Trophoblast cell (in vitro differentiated cells and primary cell): ENCODE measurements around the gene IRAK1BP1.
A peak's percentile ranks its signal among the peaks of the same experiment; 100 is the strongest.

Experiments
- DNase-seq, 2 donors: peaks; one replicate each; pipeline ENCODE4 v3.0.0-alpha.2; 2016
- H2AFZ ChIP-seq: 2 replicates; pipeline ENCODE4 v1.6.1; 2013; ENCODE audit warnings: low read length, moderate library complexity, mild to moderate bottlenecking; ENCODE audit not compliant: insufficient read depth, poor library complexity
- H2AK5ac ChIP-seq: 2 replicates; pipeline ENCODE4 v1.6.1; 2013; ENCODE audit warnings: mild to moderate bottlenecking, low read length
- H2BK120ac ChIP-seq: 2 replicates; pipeline ENCODE4 v1.6.1; 2013; ENCODE audit warnings: low read length, mild to moderate bottlenecking, moderate library complexity; ENCODE audit not compliant: insufficient read depth, poor library complexity
- H2BK12ac ChIP-seq: 2 replicates; pipeline ENCODE4 v1.6.1; 2013; ENCODE audit warnings: mild to moderate bottlenecking, low read length, moderate library complexity
- H2BK5ac ChIP-seq: 2 replicates; pipeline ENCODE4 v1.6.1; 2013; ENCODE audit warnings: low read length, low read depth, moderate library complexity, mild to moderate bottlenecking; ENCODE audit not compliant: poor library complexity
- H3K14ac ChIP-seq: 2 replicates; pipeline ENCODE4 v1.6.1; 2013; ENCODE audit warnings: mild to moderate bottlenecking, low read length
- H3K18ac ChIP-seq: 2 replicates; pipeline ENCODE4 v1.6.1; 2013; ENCODE audit warnings: mild to moderate bottlenecking, low read length
- H3K23ac ChIP-seq: 2 replicates; pipeline ENCODE4 v1.6.1; 2013; ENCODE audit warnings: low read length
- H3K27ac ChIP-seq: 2 replicates; pipeline ENCODE4 v1.5.1; 2013; ENCODE audit warnings: low read depth, mild to moderate bottlenecking, inconsistent platforms, low read length, moderate library complexity
- H3K27me3 ChIP-seq: 2 replicates; pipeline ENCODE4 v1.6.1; 2013; ENCODE audit warnings: inconsistent platforms, mild to moderate bottlenecking, low read length, moderate library complexity; ENCODE audit not compliant: insufficient read depth
- H3K36me3 ChIP-seq, 2 experiments: 1 replicate in 1 of 2; 2 replicates in 1 of 2; pipeline ENCODE4 v1.6.1; 2013; ENCODE audit warnings: low read length in 2 of 2, mild to moderate bottlenecking in 2 of 2, moderate library complexity in 1 of 2; ENCODE audit not compliant: insufficient read depth in 2 of 2, control insufficient read depth in 1 of 2
- H3K4ac ChIP-seq: 2 replicates; pipeline ENCODE4 v1.6.1; 2013; ENCODE audit warnings: low read depth, mild to moderate bottlenecking, low read length, moderate library complexity
- H3K4me1 ChIP-seq, 2 experiments: 1 replicate in 1 of 2; 2 replicates in 1 of 2; pipeline ENCODE4 v1.6.1; 2013; ENCODE audit warnings: low read length in 2 of 2, mild to moderate bottlenecking in 2 of 2, moderate library complexity in 1 of 2; ENCODE audit not compliant: insufficient read depth in 2 of 2, control insufficient read depth in 1 of 2
- H3K4me2 ChIP-seq: 2 replicates; pipeline ENCODE4 v1.6.1; 2013; ENCODE audit warnings: inconsistent platforms, mild to moderate bottlenecking, low read length, moderate library complexity
- H3K4me3 ChIP-seq: 2 replicates; pipeline ENCODE4 v1.5.1; 2013; ENCODE audit warnings: mild to moderate bottlenecking, low read depth, low read length, inconsistent platforms
- H3K79me1 ChIP-seq: one replicate; pipeline ENCODE4 v1.6.1; 2013; ENCODE audit warnings: low read length
- H3K79me2 ChIP-seq: 2 replicates; pipeline ENCODE4 v1.6.1; 2013; ENCODE audit warnings: low read length, mild to moderate bottlenecking; ENCODE audit not compliant: control insufficient read depth, insufficient read depth, poor library complexity
- H3K9ac ChIP-seq: 2 replicates; pipeline ENCODE4 v1.6.1; 2013; ENCODE audit warnings: mild to moderate bottlenecking, low read length
- H3K9me3 ChIP-seq: 2 replicates; pipeline ENCODE4 v1.6.1; 2013; ENCODE audit warnings: low read depth, mild to moderate bottlenecking, control low read depth, inconsistent platforms, low read length; ENCODE audit not compliant: insufficient read depth
- H4K12ac ChIP-seq: 2 replicates; pipeline ENCODE4 v1.6.1; 2013; ENCODE audit warnings: low read depth, mild to moderate bottlenecking, low read length, moderate library complexity
- H4K8ac ChIP-seq: 2 replicates; pipeline ENCODE4 v1.6.1; 2013; ENCODE audit warnings: low read depth, mild to moderate bottlenecking, low read length, moderate library complexity
- H4K91ac ChIP-seq: one replicate; pipeline ENCODE4 v1.6.1; 2013; ENCODE audit warnings: low read depth, mild to moderate bottlenecking, low read length, moderate library complexity
- WGBS: extraction: QIAGEN DNeasy Blood & Tissue Kit; methylation state at CpG from one replicate; pipeline ENCODE4 v1.1.7; 2013; ENCODE audit warnings: missing lambda C conversion rate; ENCODE audit not compliant: insufficient read length, insufficient coverage; ENCODE audit errors: extremely low coverage; 5-methylcytosine and 5-hydroxymethylcytosine counted together

Gene IRAK1BP1

DNA sequence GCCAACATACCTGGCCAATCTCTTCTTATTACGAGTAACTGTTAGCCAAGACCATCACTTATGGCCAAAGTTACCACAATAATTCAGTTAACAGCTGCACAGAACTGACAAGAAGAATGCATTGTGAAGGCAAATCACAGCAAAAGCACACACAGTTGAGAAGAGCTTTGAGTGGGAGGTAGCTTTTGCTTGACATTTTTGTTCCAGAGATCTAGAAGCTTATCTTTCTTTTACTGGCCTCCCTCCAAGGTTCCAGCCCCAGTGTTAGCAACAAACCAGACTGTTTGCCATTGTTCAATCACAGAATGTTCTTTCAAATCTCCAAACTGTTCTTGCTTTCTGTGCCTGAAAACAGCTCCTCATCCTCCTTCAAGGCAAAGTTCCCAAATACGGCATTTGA, 35.9 kb upstream of the IRAK1BP1 start:
- Histone ChIP-seq H3K4ac (no peak overlapping the region), H2AFZ (no peak overlapping the region), H3K9me3 (no peaks in the 10 kb centered on the region), H2BK120ac (no peak overlapping the region), H3K9ac (no peak overlapping the region), H2BK12ac (no peak overlapping the region), H3K4me3 (no peak overlapping the region), H3K4me1 (no peaks in the 10 kb centered on the region), H4K8ac (no peak overlapping the region), H3K36me3 (no peaks in the 10 kb centered on the region), H3K79me1 (no peaks in the 10 kb centered on the region), H3K14ac (no peak overlapping the region), H3K23ac (no peak overlapping the region), H2AK5ac (no peak overlapping the region), H4K91ac (no peak overlapping the region), H3K79me2 (no peaks in the 10 kb centered on the region), H2BK5ac (no peak overlapping the region), H3K18ac (no peak overlapping the region), H3K4me2 (no peak overlapping the region), H3K27me3 (no peaks in the 10 kb centered on the region), H4K12ac (no peak overlapping the region), H3K27ac (no peak overlapping the region)
- no peak for DNase-seq
- WGBS = no CpG with 5 or more reads among the region's 2 CpGs

DNA sequence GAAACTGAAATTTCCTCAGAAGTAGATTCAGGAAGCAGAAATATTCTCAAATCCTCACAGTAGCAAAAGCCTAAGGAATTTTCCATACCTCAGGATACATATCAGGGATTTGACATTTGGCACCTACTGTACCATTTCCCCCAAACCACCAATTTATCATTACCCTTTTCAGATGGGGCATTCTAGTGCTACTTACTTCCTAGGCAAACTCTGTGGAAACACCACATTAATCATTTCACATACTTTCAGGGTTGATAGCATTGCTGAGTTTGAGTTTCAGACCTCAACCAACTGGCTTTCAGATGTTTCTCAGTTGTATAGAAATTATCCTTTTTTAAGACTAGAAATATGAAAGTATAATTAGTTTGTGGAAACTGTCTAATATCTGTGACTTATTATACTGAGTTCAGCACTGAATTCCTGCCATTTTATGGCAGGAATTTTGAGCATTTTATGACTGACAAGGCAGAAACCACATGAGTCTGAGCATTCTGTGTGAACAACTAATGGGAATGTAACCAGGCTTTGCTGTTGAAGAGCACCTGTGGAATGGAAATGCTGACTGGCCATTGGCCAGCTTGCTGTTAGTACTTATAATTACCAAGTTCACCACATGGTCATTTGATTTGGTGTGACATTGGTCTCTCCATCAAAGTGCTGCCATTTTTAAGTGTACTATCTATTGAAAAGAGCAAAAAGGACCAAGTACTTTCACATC, 35.1 kb upstream of the IRAK1BP1 start:
- no peak overlapping the region for H3K9ac ChIP-seq
- no peak overlapping the region for H4K91ac ChIP-seq
- no peak overlapping the region for H2AFZ ChIP-seq
- no peak overlapping the region for H2BK12ac ChIP-seq
- H3K14ac ChIP-seq = no peak overlapping the region
- H3K4ac ChIP-seq = no peak overlapping the region
- H3K23ac ChIP-seq = no peak overlapping the region
- H3K27ac ChIP-seq = no peak overlapping the region
- no peak overlapping the region for H3K4me2 ChIP-seq
- H3K79me2 ChIP-seq = no peaks in the 10 kb centered on the region
- no peaks in the 10 kb centered on the region for H3K27me3 ChIP-seq
- H3K79me1 ChIP-seq = no peaks in the 10 kb centered on the region
- H4K12ac ChIP-seq = no peak overlapping the region
- H2AK5ac ChIP-seq = no peak overlapping the region
- H4K8ac ChIP-seq = no peak overlapping the region
- H3K4me1 ChIP-seq = no peaks in the 10 kb centered on the region
- H3K18ac ChIP-seq = no peak overlapping the region
- no peaks in the 10 kb centered on the region for H3K36me3 ChIP-seq
- peak in 1 of 2 donors; percentile 21 for DNase-seq
- H2BK120ac ChIP-seq = no peak overlapping the region
- no peak overlapping the region for H3K4me3 ChIP-seq
- no peaks in the 10 kb centered on the region for H3K9me3 ChIP-seq
- H2BK5ac ChIP-seq = no peak overlapping the region

- no peak overlapping the region for H2AFZ ChIP-seq
- H3K79me1 ChIP-seq = no peaks in the 10 kb centered on the region
- H2BK120ac ChIP-seq = no peak overlapping the region
- no peaks in the 10 kb centered on the region for H3K36me3 ChIP-seq
- no peak overlapping the region for H3K4me3 ChIP-seq
- H3K79me2 ChIP-seq = no peaks in the 10 kb centered on the region
- H3K14ac ChIP-seq = no peak overlapping the region
- H3K27ac ChIP-seq = no peak overlapping the region
- no peak overlapping the region for H3K4ac ChIP-seq
- H3K18ac ChIP-seq = no peak overlapping the region
- no peak overlapping the region for H4K91ac ChIP-seq
- no peaks in the 10 kb centered on the region for H3K27me3 ChIP-seq
- H3K9me3 ChIP-seq = no peaks in the 10 kb centered on the region
- H3K9ac ChIP-seq = no peak overlapping the region
- H2BK12ac ChIP-seq = no peak overlapping the region
- no peak overlapping the region for H4K12ac ChIP-seq
- no peak for DNase-seq
- no peaks in the 10 kb centered on the region for H3K4me1 ChIP-seq
- H3K4me2 ChIP-seq = no peak overlapping the region
- no peak overlapping the region for H2AK5ac ChIP-seq
- no peak overlapping the region for H3K23ac ChIP-seq
- H2BK5ac ChIP-seq = no peak overlapping the region
- H4K8ac ChIP-seq = no peak overlapping the region
Measured at GRCh38 chr6:78835817-78836216, 31.5 kb upstream of the IRAK1BP1 start.

DNA sequence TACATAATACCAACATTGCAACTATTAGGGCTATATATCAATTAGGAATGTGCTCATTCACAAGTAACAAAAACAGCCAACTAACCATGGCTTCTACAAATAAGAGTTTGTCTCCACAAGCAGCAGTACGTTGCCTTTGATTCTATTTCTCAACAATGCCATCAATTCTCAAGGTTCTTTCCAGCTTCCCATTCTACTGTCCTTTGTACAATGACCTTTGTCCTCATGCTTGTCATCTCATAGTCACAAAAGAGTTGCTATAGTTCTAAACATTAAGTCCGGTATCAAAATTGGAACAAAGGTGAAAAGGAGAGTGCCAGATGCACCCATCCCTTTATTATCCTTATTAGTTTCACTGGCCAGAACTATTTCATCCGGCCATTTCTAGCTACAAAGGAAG, 30.8 kb upstream of the IRAK1BP1 start:
- Histone ChIP-seq H3K36me3 (no peaks in the 10 kb centered on the region), H3K9ac (no peak overlapping the region), H2AK5ac (no peak overlapping the region), H3K9me3 (no peaks in the 10 kb centered on the region), H3K4me1 (no peaks in the 10 kb centered on the region), H3K18ac (no peak overlapping the region), H3K79me2 (no peaks in the 10 kb centered on the region), H2BK12ac (no peak overlapping the region), H3K4me2 (no peak overlapping the region), H3K27ac (no peak overlapping the region), H3K4me3 (no peak overlapping the region), H4K8ac (no peak overlapping the region), H2BK120ac (no peak overlapping the region), H4K91ac (no peak overlapping the region), H3K4ac (no peak overlapping the region), H3K23ac (no peak overlapping the region), H2AFZ (no peak overlapping the region), H4K12ac (no peak overlapping the region), H3K27me3 (no peaks in the 10 kb centered on the region), H3K14ac (no peak overlapping the region), H3K79me1 (no peaks in the 10 kb centered on the region), H2BK5ac (no peak overlapping the region)
- no CpG with 5 or more reads among the region's 3 CpGs for WGBS
- DNase-seq = no peak
